Dedifferentiated amniotic fluid mesenchymal stem cell (primary cell): ENCODE data around the gene CEBPE.

Experiments
- DNase-seq: peaks from one replicate; pipeline ENCODE4 v3.0.0-alpha.2; 2016; ENCODE audit errors: extremely low spot score

The CEBPE gene

GRCh38 chr14:23076785-23077408 lies 42.2 kb downstream of the CEBPE start:
- DNase-seq, result peak; percentile 35

- no peak for DNase-seq
Measured at GRCh38 chr14:23074906-23075305, 44.1 kb downstream of the CEBPE start.

GRCh38 chr14:23071921-23072539 lies 47.0 kb downstream of the CEBPE start:
- DNase-seq, result no peak

GRCh38 chr14:23071244-23071920 lies 47.7 kb downstream of the CEBPE start:
- peak; percentile 90 for DNase-seq

GRCh38 chr14:23070262-23071129 lies 48.6 kb downstream of the CEBPE start:
- DNase-seq, result no peak

- no peak for DNase-seq
Measured at GRCh38 chr14:23069413-23069806, 49.6 kb downstream of the CEBPE start.

GRCh38 chr14:23068789-23069412 lies 50.2 kb downstream of the CEBPE start:
- DNase-seq, result peak; percentile 95

GRCh38 chr14:23067847-23068788 lies 50.9 kb downstream of the CEBPE start:
- no peak for DNase-seq
